IPS-20b (cell line): Measurements from ENCODE around the gene PGLYRP2.

Experiments used
- H3K27ac ChIP-seq: one replicate; pipeline ENCODE4 v1.5.1; 2013; ENCODE audit warnings: low read length
- H3K27me3 ChIP-seq: 2 replicates; pipeline ENCODE4 v1.6.1; 2013; ENCODE audit warnings: mild to moderate bottlenecking, low read length, inconsistent platforms; ENCODE audit not compliant: insufficient read depth
- H3K36me3 ChIP-seq: 2 replicates; pipeline ENCODE4 v1.6.1; 2013; ENCODE audit warnings: low read depth, mild to moderate bottlenecking, inconsistent platforms, low read length, moderate library complexity; ENCODE audit not compliant: insufficient read depth
- H3K4me1 ChIP-seq: 2 replicates; pipeline ENCODE4 v1.6.1; 2013; ENCODE audit warnings: mild to moderate bottlenecking, control low read depth, inconsistent platforms, low read length, moderate library complexity; ENCODE audit not compliant: insufficient read depth
- H3K4me3 ChIP-seq: 2 replicates; pipeline ENCODE4 v1.5.1; 2013; ENCODE audit warnings: mild to moderate bottlenecking, low read length, inconsistent platforms
- H3K9ac ChIP-seq: 2 replicates; pipeline ENCODE4 v1.6.1; 2013; ENCODE audit warnings: low read depth, mild to moderate bottlenecking, inconsistent platforms, low read length, moderate library complexity
- H3K9me3 ChIP-seq: 2 replicates; pipeline ENCODE4 v1.6.1; 2013; ENCODE audit warnings: mild to moderate bottlenecking, low read depth, low read length, inconsistent platforms; ENCODE audit not compliant: insufficient read depth

The PGLYRP2 gene

DNA sequence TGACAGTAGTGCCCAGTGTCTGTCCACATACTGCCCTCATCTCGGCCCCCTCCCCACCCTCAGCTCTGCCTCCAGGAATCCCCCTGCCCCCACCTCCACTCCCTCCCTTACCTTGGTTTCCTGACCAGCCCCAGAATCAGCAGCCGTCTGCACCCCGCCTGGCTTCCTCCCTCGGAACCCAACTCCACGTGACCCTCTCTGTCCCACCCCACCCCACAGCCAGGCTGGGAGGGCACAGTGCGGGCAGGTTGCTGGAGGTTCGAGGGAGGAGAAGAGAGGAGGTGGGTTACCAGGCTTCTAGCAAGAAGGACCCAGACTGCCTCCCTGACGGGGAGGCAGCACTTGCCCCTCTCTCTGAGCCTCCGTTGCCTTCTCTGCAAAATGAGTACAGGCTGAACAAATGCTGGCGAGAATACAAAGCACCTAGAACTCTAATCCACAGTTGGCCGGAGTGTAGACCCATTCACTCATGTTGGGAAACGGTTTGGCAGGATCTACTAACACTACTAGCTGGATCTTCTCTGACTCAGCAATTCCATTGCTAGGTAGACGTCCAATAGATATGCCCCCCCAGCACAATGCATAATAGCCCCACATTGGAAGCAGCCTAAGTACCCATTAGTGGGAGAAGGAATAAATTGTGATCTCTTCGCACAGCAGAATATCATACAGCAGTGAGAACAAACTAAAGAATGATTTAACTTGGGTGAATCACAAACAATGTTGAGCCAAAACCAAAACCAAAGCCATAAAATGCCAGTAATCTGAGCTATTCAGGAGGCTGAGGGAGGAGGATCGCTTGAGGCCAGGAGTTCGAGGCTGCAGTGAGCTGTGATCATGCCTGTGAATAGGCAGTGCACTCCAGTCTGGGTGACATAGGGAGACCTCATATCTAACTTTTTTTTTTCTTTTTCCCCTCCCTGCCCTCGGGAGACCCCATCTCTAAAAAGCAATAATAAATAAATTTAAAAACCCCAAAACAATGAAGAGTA is 14.6 kb downstream of the PGLYRP2 start, which contains the start of gene RASAL3:
TSS of gene RASAL3 (minus strand) at position 151 of the 992 bp plus-strand sequence. CDS start 186 bp downstream, outside the sequence.
- H3K27me3 ChIP-seq, result peaks cover 71% of the 10 kb centered on the region
- no peak within 1 kb of the TSS for H3K4me3 ChIP-seq
- no peaks in the 10 kb centered on the region for H3K36me3 ChIP-seq
- no peak within 1 kb of the TSS for H3K27ac ChIP-seq
- H3K4me1 ChIP-seq, result no peaks in the 10 kb centered on the region
- H3K9me3 ChIP-seq, result no peaks in the 10 kb centered on the region; the same call in 1 of the 2 replicates
- no peak within 1 kb of the TSS for H3K9ac ChIP-seq

DNA sequence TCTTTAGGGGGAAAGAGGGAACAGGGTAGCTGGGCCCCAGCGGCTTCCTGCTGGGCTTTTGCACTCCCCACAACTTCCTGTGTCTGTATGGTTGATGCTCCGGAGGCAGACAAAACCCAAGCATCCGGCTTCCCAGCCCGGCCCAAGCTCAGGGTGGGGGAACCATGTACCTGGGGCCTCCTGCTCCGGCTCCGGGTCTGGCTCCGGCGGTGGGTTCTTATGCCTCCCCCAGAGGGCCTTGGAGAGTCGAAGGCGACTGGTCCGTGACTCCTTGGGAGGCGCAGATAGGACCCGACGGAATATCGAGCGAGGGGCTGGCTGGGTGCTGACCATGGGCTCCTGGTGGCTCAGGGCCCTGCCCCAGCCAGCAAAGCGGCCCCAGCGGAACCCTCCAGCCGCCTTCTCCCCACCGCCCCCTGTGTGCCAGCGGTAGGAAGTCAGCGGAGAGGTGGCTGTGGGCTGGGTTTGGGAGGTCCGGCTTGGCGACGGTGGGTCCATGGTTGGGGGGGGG is 15.4 kb downstream of the PGLYRP2 start:
- no peak overlapping the region for H3K9ac ChIP-seq
- no peaks in the 10 kb centered on the region for H3K4me1 ChIP-seq
- H3K36me3 ChIP-seq, result no peaks in the 10 kb centered on the region
- H3K27me3 ChIP-seq, result peaks cover 71% of the 10 kb centered on the region
- H3K9me3 ChIP-seq, result no peaks in the 10 kb centered on the region
- no peak overlapping the region for H3K4me3 ChIP-seq
- no peak overlapping the region for H3K27ac ChIP-seq

DNA sequence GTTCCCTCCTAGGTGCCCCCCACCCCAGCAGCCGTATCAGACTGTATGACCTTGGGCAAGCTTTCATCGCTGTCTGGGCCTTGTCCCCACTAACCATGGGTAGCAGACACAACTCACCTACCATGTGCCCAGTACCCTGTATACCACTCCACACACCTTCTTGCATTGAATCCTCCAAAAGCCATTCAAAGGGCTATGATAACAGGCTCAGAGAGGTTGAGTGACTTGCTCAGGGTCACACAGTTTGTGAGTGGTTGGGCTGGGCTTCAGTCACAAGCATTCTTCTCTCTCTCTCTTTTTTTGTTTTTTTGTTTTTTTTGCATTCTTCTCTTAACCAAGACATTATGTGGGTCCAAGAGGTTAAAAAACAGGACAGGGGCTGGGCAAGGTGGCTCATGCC is 17.6 kb downstream of the PGLYRP2 start:
- no peak overlapping the region for H3K4me3 ChIP-seq
- no peaks in the 10 kb centered on the region for H3K9me3 ChIP-seq
- H3K36me3 ChIP-seq, result no peaks in the 10 kb centered on the region
- no peak overlapping the region for H3K9ac ChIP-seq
- no peaks in the 10 kb centered on the region for H3K4me1 ChIP-seq
- H3K27me3 ChIP-seq, result peaks cover 71% of the 10 kb centered on the region
- H3K27ac ChIP-seq, result no peak overlapping the region

DNA sequence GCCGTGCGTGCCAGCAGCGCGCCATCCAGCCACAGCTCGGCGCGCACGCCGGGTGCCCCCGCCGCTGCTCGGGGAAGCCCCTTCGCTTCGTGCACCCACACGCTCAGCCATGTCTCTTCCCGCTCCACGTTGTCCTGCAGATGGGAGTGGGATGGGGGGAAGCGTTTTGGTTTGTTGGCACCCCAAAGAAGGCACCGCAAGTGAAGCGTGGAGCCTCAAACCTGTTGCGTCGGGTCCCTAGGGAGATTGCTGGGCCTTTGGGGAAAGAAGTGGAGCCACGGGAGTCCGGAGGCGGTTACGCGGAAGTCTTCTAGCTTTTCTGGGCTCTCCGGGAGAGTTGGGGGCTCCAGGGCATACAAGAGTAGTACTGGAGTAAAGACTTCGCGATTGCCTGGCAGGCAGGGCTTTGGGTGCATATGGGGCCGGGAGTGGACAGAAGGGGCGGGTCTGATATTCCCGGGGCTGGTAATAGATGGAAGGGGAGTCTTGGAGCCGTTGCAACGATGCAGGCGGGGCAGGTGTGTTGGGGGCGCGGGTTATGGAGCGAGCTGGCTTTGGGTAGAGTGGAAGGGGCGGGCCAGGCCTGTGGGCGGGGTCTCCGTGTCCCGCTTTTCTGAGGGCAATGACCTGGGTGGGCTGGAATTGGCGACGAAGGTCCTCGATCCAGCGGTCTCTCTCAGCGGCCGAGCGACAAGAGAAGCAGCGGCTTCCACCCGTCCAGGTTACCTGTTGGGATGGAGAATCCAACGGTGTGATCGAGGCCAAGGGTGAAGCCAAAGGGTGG is 21.4 kb downstream of the PGLYRP2 start:
- no peak overlapping the region; the same call in 1 of the 2 replicates for H3K4me3 ChIP-seq
- H3K27ac ChIP-seq, result no peak overlapping the region
- H3K4me1 ChIP-seq, result no peaks in the 10 kb centered on the region
- no peaks in the 10 kb centered on the region for H3K36me3 ChIP-seq
- H3K9me3 ChIP-seq, result no peaks in the 10 kb centered on the region
- H3K27me3 ChIP-seq, result peaks cover 90% of the 10 kb centered on the region
- no peak overlapping the region for H3K9ac ChIP-seq

- Histone ChIP-seq H3K36me3 (no peaks in the 10 kb centered on the region), H3K9ac (no peak overlapping the region), H3K27me3 (peaks cover 94% of the 10 kb centered on the region), H3K4me3 (peak overlapping the region; percentile 54; the same call in 1 of the 2 replicates), H3K9me3 (no peaks in the 10 kb centered on the region), H3K27ac (no peak overlapping the region), H3K4me1 (no peaks in the 10 kb centered on the region)
Observed at GRCh38 chr19:15456871-15457700, 22.2 kb downstream of the PGLYRP2 start.

DNA sequence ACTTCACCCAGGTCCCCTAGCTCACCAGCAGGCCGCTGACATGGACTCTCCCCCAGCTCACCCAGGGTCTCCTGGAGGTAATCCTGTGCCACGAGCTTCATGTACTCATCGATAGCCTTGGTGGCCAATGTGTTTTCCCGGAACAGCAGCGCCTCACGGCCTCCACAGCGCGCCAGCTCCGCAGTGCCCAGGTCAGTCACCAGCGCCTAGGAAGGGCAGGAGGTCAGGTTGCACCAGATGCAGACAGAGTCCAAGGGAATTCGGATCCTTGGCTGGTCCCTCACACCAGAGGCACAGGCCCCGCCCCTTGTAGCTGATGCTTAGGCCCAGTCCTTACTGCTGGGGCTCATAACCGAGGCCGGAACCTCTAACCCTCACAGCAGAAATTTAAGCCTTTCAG is 22.9 kb downstream of the PGLYRP2 start:
- H3K27ac ChIP-seq, result no peak overlapping the region
- no peak overlapping the region for H3K9ac ChIP-seq
- no peaks in the 10 kb centered on the region for H3K36me3 ChIP-seq
- peak overlapping the region; percentile 30; the same call in 1 of the 2 replicates for H3K4me3 ChIP-seq
- H3K4me1 ChIP-seq, result no peaks in the 10 kb centered on the region
- H3K9me3 ChIP-seq, result no peaks in the 10 kb centered on the region
- peaks cover 90% of the 10 kb centered on the region for H3K27me3 ChIP-seq

DNA sequence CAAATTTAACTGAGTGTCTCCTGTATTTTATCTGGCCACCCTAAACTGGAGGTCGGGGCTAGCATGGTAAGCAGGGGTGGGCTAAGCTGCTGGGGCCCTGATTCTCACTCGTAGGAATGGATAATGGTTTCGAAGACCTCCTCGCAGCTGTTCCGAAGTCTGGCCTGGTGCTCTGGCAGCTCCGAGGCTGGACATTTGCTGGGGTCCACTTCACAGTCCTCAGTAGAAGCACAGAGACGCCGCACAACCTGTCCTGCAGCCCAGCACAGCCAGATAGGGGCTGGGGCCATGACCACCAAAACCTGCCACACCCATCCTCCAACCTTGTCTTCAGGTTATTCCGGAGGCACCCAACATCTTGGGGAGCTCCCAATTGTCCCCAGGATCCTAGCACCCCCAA is 23.3 kb downstream of the PGLYRP2 start:
- Histone ChIP-seq H3K27me3 (peaks cover 85% of the 10 kb centered on the region), H3K9me3 (no peaks in the 10 kb centered on the region), H3K27ac (no peak overlapping the region), H3K4me1 (no peaks in the 10 kb centered on the region), H3K36me3 (no peaks in the 10 kb centered on the region), H3K4me3 (no peak overlapping the region), H3K9ac (no peak overlapping the region)

GRCh38 chr19:15453906-15454860 is 25.1 kb downstream of the PGLYRP2 start:
- H3K27me3 ChIP-seq, result peaks cover 67% of the 10 kb centered on the region
- no peak overlapping the region for H3K9ac ChIP-seq
- H3K36me3 ChIP-seq, result no peaks in the 10 kb centered on the region
- H3K27ac ChIP-seq, result no peak overlapping the region
- H3K4me3 ChIP-seq, result no peak overlapping the region
- H3K4me1 ChIP-seq, result no peaks in the 10 kb centered on the region
- H3K9me3 ChIP-seq, result no peaks in the 10 kb centered on the region

DNA sequence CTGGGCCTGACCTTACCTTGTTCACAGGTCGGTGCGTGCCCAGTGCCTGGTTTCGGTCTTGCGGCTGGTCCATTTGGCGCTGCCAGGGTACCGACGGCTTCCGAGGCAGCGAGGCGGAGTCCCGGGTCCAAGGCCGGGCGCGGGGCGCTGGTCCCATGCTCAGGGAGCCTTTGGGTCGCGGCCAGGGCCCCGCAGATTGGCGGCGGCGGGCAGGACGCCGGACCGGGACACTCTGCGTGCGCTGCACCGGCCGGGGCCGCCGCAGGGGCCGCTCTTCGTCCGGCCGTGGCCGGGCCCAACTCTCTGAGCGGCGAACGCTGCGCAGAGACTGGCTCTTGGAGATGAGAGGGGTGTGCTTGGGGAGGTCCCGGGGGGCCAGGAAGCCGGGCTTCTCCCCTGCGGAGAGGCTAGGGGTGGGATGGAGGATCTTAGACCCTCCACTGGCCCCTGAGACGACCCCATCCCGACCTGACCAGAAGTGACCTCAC is 26.2 kb downstream of the PGLYRP2 start:
- H3K9ac ChIP-seq, result no peak overlapping the region; the same call in 1 of the 2 replicates
- peaks cover 57% of the 10 kb centered on the region for H3K27me3 ChIP-seq
- peak overlapping the region; percentile 72 for H3K4me3 ChIP-seq
- H3K36me3 ChIP-seq, result no peaks in the 10 kb centered on the region
- no peaks in the 10 kb centered on the region; the same call in 1 of the 2 replicates for H3K4me1 ChIP-seq
- no peaks in the 10 kb centered on the region for H3K9me3 ChIP-seq
- H3K27ac ChIP-seq, result no peak overlapping the region
